HFF-Myc (cell line): ENCODE data around the gene SPARC.

Source experiments
- DNase-seq: peaks from one replicate; pipeline ENCODE4 v3.0.0-alpha.2; 2011; ENCODE audit warnings: low read depth; ENCODE audit errors: extremely low read depth
- H3K4me3 ChIP-seq: replicated peaks from 2 replicates; pipeline ENCODE4 v1.5.1; 2011; ENCODE audit warnings: low read depth, mild to moderate bottlenecking, control low read depth, low read length
- TF ChIP-seq, protein P1 (sequence below): IDR thresholded peaks from 2 replicates; pipeline ENCODE4 v1.5.1; 2012; ENCODE audit warnings: mild to moderate bottlenecking, low read depth, low read length, control low read depth; ENCODE audit errors: missing control alignments

The SPARC gene

GRCh38 chr5:151625285-151625684 is 61.4 kb downstream of the SPARC start:
- no peak overlapping the region for H3K4me3 ChIP-seq
- TF ChIP-seq, protein P1, sequence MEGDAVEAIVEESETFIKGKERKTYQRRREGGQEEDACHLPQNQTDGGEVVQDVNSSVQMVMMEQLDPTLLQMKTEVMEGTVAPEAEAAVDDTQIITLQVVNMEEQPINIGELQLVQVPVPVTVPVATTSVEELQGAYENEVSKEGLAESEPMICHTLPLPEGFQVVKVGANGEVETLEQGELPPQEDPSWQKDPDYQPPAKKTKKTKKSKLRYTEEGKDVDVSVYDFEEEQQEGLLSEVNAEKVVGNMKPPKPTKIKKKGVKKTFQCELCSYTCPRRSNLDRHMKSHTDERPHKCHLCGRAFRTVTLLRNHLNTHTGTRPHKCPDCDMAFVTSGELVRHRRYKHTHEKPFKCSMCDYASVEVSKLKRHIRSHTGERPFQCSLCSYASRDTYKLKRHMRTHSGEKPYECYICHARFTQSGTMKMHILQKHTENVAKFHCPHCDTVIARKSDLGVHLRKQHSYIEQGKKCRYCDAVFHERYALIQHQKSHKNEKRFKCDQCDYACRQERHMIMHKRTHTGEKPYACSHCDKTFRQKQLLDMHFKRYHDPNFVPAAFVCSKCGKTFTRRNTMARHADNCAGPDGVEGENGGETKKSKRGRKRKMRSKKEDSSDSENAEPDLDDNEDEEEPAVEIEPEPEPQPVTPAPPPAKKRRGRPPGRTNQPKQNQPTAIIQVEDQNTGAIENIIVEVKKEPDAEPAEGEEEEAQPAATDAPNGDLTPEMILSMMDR = no peak
- no peak for DNase-seq

DNA sequence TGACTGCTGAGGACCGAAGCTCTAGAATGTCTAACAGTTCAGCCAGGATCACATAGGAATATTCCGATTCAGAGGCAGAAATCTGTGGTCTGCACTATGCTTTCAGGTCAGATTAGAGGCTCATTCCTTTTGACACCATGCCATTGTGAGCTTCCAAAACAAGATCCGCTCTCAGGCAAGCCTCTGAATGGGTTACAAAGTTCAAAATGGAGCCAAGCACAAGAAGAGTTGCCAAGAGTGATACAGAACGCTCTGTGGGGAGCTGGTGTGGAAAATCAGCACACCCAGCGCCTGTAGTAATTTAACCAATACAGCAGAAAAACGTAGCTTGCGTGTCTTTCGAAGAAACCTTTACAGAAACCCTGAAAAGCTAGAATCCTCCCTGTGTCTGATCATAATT is 62.2 kb downstream of the SPARC start:
- TF ChIP-seq, protein P1 = no peak
- no peak for DNase-seq
- H3K4me3 ChIP-seq = no peak overlapping the region

GRCh38 chr5:151622367-151623088 is 64.2 kb downstream of the SPARC start:
- TF ChIP-seq, protein P1 = no peak
- DNase-seq = no peak
- no peak overlapping the region for H3K4me3 ChIP-seq

DNA sequence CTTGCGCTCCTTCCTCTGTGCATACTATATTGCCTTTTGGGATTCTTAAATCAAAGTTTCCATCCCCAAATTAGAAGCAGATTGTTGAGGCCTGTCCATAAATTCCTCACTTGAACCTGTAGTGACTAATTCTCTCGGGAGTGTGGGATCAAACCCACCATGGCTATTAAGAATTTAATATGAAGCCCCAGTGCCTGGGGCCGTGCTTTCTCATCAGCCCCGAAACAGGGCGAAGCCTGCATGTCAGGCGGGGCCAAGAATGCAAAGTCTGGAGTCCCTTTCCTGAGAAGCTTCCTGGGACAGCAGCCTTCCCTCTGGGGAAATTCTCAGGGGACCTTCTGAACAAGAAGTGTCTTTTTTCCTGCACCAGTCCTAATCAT is 66.3 kb downstream of the SPARC start:
- no peak overlapping the region for H3K4me3 ChIP-seq
- DNase-seq = no peak
- TF ChIP-seq, protein P1 = no peak

DNA sequence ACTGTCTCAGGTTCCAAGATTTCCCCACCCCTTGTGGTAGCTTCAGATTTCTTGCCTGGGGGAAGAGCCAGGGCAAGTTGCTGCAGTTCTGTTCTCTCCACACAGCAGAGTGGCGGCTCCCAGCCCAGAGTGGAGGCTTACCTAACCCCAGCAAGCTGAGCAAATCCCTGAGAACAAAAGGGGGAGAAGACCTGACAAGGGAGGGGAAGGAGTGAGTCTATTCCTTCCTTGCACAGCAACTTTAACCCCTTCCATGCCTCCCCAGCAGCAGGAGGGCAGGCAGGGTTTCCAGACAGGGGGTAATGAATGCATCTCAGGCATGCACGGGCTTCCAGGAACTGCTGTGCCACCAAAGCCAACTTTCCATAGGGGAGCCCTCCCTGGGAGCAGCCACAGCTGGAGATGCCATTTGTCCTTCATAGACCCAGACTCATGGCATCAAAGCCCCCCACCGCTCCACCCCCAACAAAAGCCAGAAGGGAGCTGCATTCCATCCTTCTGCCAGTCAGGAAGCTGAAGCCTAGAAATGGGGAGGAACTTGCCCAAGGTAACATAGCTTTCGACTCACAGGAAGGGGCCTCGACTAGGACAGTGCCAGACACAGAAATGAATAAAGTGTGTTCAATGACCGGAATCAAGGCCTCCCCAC is 66.8 kb downstream of the SPARC start:
- no peak for DNase-seq
- no peak overlapping the region for H3K4me3 ChIP-seq
- TF ChIP-seq, protein P1 = no peak

GRCh38 chr5:151618907-151619306 is 67.8 kb downstream of the SPARC start:
- TF ChIP-seq, protein P1 = no peak
- H3K4me3 ChIP-seq = no peak overlapping the region
- DNase-seq = no peak
